ENCODE measurements around the gene FRMD8.
"Not testable (repeated sequence)": the region's sequence is repeated elsewhere in the genome, so short reads cannot be mapped to it uniquely, and the experiment has no call there.

Gene FRMD8

GRCh38 chr11:65436412-65437032 is 50.1 kb downstream of the FRMD8 start:
- no peak for DNase-seq (ENCODE audit: low spot score)

DNA sequence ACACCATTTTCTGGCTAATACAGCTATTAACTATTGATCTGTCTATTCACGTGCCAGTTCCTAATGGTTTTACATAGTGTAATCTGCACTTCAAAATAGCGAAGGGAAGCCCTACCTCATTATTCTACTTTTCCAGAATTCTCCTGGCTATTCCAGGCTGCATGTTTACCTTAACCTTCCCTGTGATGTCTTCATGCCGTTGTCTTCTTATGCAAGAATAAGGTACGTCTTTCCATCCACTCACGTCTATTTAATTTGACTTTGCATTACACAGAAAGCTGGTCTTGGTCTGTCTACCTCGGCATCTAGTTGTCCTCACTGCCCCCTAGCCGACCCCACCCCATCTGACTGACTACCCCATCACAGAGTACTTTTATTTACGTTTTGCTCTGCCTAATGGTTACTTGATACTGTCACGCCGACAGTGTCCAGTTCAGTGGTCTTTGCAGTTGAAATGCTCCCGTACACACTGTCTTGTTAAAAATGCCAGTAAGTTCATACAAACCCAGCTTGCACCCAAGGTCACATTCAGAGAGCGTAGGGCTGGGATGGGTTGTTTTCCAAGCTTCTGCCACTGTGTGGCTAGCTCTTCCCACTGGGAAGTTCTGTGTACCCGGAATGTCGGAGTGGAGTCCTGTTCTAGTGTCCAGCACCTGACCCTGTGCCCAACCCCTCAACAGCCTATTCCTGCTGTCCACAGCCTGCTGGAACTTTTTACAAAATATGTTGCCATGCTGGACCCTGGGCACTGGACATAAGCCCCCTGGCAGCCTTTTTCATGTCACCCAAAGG is 51.2 kb downstream of the FRMD8 start:
- DNase-seq (ENCODE audit: low spot score) = no peak

DNA sequence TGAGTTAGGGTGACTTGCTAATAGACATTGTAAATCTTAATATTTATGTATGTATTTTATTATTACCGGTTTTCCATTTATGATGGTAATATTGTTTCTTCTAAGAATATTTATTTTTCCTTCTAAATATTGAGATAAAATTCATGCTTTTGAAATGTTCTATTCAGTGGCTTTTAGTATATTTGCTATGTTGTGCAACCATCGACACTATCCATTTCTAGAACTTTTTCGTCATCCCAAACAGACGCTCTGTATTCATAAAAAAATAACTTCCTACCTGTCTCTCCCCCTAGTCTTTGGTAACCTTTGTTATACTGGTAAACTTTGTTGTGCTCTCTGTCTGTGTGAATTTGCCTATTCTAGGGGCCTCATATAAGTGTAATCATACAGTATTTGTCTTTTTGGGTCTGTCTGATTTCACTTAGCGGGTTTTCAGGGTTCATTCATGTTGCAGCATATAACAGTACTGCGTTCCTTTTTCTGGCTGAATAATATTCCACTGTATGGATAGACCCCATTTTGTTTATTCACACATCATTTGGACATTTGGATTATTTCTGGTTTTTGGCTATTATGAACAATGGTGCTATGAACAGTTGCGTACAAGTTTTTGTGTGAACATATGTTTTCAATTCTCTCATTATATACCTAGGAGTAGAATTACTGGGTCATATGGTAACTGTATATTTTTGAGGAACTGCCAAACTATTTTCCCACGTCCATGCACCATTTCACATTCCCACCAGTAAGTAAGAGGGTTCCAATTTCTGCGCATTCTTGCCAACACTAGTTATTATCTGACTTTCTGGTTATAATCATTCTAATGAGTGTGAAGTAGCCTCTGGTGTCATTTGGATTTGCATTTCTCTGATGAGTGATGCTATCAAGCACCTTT is 52.1 kb downstream of the FRMD8 start:
- no peak for DNase-seq (ENCODE audit: low spot score)

DNA sequence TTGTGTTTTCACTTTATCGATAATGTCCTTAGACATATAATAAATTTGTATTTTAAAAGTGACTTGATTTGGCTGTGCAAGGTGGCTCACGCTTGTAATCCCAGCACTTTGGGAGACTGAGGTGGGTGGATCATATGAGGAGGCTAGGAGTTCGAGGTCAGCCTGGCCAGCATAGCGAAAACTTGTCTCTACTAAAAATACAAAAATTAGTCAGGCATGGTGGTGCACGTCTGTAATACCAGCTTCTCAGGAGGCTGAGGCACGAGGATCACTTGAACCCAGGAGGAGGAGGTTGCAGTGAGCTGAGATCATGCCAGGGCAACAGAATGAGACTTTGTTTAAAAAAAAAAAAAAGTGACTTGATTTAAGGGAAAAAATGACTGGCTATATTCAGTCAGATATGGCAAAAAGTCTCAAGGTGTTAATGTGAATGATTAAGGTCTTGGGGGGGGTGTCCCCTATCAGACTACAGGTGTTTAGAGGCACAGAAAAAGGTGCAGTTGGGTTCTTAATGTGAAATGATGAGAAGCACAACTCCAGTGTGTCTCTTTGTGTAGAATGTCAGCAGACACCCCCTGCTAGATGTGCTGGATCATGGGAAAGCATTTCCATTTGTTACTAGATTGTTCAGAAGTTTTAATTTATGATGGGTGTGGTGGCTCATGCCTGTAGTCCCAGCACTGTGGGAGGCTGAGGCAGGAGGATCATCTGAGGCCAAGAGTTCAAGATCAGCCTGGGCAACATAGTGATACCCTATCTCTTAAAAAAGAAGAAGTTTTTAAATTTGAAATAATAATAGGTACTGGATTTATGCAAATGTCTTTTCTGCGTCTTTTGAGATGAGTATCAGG is 53.1 kb downstream of the FRMD8 start:
- no peak for DNase-seq (ENCODE audit: low spot score)

GRCh38 chr11:65440831-65441499 is 54.5 kb downstream of the FRMD8 start:
- peak; percentile 49 for DNase-seq (ENCODE audit: low spot score)

DNA sequence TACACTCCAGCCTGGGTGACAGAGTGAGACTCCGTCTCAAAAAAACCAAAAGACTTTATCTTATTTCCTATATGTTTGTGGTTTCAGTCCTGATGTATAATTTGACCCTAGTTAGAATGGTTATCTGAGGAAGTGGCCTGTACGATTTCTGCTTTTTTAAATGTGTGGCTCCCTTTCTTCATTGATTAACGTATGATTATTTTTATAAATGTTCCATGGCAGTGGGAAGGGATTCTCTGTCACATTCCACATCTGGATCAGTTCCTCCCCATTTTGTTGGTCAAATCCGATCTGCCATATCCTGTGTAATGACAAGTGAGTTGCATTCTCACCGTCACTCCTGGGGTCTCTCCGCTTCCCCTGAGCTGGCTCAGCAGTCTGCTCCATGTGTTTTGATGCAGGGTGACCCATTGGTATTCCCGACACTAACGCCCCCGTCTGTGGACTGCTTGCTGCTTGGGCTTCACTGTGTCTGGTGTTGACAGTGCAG is 56.5 kb downstream of the FRMD8 start:
- DNase-seq (ENCODE audit: low spot score) = no peak

DNA sequence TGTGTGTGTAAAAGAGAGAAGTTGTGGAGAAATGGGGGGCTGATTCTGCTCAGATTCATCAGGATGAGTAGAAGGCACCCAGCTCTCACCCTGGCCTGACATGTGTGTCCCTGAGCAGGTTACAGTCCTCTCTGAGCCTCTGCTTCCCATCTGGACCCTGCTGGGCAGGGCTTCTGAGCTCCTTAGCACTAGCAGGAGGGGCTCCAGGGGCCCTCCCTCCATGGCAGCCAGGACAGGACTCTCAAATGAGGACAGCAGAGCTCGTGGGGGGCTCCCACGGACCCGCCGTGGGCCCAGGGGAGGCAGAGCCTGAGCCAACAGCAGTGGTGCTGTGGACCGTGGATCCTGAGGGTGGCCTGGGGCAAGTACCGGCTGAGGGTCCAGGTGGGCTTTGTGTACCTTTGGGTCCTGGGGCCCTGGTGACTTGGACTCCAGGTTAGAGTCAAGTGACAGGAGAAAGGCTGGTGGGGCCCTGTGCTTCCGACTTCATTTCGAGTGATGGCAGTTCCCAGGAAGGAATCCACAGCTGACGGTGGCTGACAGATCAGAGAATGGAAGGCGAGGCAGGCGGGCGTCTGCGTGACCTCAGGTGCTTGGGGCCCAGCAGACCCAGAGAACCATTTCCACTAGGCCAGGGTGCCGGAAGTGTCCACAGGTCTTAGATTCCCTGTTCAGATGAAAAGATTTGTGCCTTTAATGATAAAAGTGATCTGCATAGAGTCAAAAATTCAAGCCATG is 58.0 kb downstream of the FRMD8 start:
- DNase-seq (ENCODE audit: low spot score) = no peak

DNA sequence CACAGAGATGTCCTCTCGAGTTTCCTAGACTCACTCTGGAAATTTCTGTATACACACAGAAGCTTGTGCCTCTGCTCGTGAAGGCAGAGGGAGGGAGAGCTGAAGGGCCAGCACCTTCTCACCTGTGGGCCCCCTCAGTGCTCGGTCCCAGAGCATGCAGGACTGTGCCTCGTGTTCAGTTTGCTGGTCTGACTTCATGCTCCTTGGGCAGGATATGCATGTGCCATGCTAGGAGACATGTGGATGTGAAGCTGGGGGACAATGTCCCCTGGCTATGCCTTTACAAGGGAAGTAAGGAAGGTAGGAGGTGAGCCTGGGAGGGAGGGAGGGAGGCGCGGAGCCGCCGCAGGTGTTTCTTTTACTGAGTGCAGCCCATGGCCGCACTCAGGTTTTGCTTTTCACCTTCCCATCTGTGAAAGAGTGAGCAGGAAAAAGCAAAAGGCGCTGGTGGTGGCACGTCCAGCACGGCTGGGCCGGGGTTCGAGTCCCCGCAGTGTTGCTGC is 58.7 kb downstream of the FRMD8 start:
- DNase-seq (ENCODE audit: low spot score) = no peak

DNA sequence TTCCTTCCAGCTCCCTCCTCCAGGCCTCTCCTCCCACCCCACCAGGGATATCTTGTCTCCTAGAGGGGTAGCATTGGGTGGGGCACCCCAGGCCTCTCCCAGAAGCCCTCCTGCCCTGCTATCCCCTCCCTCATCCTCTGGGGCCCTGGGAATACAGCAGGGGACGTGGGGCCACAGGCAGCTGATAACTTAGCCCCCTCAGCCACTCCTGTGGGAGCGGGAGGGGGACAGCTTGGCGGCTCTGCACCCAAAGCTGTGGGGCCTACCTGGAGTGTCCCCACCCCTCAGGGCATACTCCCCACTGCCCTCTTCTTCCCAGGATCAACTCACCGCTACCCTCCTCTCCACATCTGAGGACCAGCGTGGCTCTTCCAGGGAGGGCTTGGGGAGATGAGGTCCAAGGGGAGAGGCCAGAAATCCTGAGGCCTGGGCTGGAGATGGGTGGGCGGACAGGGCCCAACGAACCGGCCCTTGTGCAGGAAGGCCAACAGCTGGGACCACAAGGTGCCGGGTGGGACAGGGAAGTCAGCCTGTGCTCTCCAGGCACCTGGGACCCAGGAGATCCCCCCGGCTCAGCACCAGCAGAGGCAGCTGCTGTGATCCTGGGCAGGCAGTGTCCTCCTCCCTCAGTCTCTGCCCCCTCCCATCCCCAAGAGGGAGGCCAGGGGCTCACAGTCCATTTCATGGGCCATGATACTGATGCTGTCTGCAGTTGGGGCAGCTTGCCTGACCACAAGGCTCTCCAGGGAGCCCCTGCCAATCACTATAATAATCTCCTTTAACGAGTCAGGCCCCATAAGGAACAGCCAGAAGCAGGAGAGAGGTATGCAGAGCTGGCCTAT is 59.4 kb downstream of the FRMD8 start:
- no peak for DNase-seq (ENCODE audit: low spot score)

DNA sequence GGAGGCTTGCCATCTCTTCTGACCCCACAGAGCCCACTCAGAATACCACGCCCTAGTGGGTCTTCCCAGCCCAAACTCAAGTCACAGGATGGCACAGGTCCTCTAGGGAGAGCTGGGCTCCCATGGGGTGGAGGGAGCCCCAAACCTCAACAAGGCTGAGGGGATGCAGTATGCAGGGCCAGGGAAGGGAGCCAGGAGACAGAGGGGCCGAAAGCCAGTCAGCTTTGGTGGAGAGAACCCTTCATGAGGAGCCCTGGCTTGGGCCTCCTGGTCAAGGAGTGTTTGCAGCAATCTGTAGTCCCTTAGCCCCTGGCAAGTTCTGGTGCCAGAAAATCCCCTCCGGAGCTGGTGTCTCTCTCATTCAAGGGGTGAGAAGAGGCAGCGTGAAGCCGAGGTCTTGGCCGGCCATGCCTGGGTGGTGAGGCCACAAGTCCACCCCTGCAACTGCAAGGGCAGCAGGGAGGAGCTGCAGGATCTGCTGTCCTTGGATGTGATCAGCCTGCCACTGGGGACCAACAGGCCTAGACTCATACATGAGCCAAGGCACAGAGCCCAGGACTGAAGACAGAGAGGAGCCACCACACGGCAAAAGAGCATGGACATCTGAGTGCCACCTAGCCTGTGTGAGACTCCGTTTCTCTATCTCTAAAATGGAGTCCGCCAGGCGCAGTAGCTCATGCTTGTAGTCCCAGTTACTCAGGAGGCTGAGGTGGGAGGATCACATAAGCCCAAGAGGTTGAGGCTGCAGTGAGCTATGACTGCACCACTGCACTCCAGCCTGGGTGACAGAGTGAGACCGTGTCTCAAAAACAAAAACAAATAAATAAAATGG is 60.2 kb downstream of the FRMD8 start:
- no peak for DNase-seq (ENCODE audit: low spot score)

- no peak for DNase-seq (ENCODE audit: low spot score)
These were observed 61.6 kb downstream of the FRMD8 start for GRCh38 chr11:65448074-65448417.

DNA sequence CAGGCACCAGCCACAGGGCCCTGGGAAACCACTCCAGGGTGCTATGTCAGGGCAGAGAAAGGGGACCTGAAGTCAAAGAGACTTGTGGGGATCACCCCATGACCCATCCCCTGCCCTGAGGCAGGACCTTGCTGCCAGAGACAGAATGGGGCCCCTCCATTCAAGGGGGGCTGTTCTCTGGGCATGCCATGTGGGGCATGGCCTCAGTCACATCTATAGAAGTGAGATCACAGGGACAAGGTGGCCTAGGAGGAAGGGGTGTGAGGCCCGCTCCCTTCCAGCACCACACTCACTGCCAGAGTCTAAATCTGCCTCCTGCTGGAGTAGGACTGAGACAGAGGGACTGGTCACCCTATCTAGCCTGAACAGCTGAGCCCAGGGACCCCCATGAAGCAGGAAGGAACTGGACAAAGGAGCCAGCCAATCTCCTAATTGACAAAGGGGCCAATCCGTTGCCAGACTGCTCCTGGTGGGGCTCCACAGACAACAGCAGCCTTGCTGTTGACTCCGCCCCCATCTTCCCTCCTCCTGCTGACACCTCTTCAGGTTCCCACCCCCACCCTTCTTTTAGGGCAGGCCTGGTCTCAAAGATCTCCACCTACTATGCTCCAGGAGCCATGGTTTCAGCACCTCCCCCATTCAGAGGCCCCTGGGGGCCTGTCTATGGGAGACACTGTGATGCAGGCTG is 62.1 kb downstream of the FRMD8 start:
- no peak for DNase-seq (ENCODE audit: low spot score)

GRCh38 chr11:65451301-65451700 is 64.9 kb downstream of the FRMD8 start:
- DNase-seq (ENCODE audit: low spot score) = not testable (repeated sequence)

GRCh38 chr11:65452259-65452658 is 65.8 kb downstream of the FRMD8 start:
- not testable (repeated sequence) for DNase-seq (ENCODE audit: low spot score)

GRCh38 chr11:65452806-65453490 is 66.5 kb downstream of the FRMD8 start:
- no peak for DNase-seq (ENCODE audit: low spot score)

DNA sequence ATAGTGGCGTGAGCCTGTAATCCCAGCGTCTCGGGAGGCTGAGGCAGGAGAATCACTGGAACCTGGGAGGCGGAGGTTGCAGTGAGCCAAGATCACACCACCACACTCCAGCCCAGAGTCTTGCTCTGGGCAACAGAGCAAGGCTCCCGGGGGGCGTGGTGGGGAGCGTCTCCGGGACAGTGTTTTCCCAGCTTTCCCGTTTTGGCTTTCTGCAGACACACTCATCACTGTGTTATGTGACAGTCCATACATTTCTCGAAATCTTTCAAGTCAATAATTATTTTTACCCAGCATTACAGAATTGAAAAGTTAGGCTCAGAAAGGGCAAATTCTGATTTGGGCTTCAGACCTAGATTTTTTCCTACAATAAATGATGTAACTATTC is 67.9 kb downstream of the FRMD8 start:
- no peak for DNase-seq (ENCODE audit: low spot score)

Data from activated CD4-positive, alpha-beta T cell treated with anti-CD3 and anti-CD28 coated beads, Interleukin-2, Interleukin-4, amounts not matched to agents 100 ng/mL and 50 ng/mL, durations not matched to agents 16 hours and 8 hours (primary cell).